GM18861 (cell line): ENCODE measurements around the gene TMEM184C.
A peak's percentile ranks its signal among the peaks of the same experiment; 100 is the strongest.

Experiments used
- ATAC-seq: cut with Tn5 transposase; IDR thresholded peaks from one replicate; pipeline ENCODE4 v1.9.1; 2021; ENCODE audit not compliant: unreplicated experiment

TMEM184C gene

DNA sequence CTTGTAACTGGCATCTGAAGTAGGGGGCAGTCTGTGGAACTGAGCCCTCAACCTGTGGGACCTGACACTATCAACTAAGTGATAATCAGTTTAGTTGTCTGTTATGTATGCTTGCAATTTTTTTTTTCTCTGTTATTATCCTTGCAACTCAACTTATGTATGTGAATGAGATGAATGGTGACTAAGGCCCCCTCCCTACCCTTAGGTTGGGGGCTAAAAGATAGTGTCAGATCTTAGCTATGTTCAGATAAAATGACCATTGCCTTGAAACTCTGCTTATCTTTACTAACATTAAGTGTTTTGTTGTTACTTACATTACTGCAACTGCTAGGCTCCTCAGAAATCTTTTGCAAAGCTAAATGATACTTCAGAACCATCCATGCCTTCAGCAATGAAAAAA lies 31.5 kb downstream of the TMEM184C start:
- no peak for ATAC-seq

DNA sequence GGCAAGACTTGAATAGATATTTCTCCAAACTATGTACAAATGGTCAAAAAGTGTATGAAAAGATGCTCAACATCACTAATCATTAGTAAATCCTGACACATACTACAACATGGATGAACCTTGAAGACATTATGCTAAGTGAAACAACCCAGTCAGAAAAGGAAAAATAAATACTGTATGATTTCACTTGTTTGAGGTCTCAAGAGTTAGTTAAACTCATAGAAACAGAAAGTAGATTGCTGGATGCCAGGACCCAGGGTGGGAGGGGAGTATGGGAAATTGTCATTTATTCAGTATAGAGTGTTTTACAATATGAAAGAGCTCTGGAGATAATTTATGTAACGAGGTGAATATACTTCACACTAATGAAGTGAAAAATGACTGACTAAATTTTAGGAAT lies 34.4 kb downstream of the TMEM184C start:
- no peak for ATAC-seq

DNA sequence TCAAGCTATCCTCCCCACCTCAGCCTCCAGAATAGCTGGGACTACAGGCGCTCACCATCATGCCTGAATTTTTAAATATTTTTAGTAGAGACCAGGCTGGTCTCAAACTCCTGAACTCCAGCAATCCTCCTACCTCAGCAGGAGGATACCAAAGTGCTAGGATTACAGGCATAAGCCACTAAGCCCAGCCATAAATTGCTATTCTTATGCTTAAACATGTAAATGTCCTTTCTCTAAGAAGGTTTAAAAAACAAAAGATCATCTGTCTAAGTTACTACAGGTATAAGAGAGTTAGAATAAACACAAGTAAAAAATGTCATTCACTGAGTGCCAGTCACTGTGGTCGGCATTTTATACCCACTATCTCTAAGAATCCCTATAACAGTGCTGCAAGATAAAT lies 38.4 kb downstream of the TMEM184C start:
- no peak for ATAC-seq

DNA sequence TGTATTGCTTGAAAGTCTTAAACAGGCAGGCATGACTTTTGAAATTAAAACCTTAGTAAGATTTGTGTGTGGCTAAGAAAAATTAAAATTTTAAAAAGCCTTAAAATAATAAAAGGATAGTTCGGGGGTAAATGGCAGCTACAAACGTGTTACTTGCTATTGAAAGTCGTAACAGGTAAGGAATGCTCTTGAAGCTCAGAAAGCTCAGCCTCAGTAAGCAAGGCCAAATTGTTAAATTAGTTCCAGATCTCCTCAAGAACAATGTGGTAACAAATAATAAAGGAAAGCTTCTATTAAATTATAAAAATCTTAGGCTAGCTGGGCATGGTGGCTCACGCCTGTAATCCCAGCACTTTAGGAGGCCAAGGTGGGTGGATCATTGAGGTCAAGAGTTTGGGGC lies 41.3 kb downstream of the TMEM184C start:
- ATAC-seq = no peak

DNA sequence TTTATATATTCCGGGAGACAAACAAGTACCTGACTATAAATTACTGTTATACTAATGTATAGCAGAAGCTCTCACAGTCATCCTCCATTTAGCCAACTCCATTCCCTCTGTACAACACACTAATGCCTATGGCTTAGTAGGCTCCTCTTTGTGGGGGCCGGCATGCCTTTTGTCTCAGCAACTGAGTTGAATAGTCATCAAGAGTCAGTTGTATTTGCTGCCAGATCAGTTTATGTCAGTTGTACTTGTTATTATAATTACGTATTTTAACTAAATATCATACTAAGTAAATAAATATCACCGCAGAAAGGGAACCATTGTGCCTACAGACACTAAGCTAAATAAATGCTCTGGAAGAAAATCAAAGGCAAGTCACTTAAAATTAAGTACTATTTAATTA lies 56.9 kb downstream of the TMEM184C start:
- ATAC-seq = no peak

DNA sequence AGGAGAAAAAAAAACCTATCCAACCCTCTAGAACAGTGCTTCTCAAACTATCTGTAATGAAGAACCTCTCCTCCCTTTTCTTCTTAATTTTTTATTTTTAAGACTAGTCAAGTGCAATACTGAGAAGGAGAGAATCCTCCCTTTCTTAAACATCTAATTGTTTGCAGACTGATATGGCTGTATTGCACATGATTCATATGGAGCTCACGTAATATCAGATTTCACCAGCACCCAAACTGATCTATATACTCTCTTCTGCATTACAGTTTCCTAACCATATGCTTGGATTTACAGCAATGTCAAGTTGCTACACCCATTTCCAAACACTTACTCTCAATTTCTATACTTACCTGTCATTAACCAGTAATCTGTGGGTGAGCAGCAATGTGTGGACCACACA lies 57.3 kb downstream of the TMEM184C start:
- no peak for ATAC-seq

DNA sequence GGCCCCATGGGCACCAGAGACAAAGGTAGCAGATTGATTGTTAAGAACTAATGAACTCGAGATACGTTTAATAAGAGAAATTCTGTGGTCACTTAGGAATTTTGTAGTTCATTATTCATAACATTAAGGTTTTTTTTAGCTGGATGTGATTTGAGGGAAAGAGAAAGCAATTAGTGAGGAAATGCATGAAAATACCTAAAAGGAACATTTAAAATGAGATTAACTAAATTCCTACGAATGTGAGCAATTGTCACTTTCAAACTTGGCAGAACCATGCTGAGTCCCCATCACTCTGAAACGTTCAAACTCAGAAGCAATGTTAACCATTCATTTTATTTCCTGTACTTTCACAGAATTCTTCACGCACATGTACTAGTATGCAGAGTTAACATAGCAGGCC lies 60.9 kb downstream of the TMEM184C start:
- no peak for ATAC-seq

DNA sequence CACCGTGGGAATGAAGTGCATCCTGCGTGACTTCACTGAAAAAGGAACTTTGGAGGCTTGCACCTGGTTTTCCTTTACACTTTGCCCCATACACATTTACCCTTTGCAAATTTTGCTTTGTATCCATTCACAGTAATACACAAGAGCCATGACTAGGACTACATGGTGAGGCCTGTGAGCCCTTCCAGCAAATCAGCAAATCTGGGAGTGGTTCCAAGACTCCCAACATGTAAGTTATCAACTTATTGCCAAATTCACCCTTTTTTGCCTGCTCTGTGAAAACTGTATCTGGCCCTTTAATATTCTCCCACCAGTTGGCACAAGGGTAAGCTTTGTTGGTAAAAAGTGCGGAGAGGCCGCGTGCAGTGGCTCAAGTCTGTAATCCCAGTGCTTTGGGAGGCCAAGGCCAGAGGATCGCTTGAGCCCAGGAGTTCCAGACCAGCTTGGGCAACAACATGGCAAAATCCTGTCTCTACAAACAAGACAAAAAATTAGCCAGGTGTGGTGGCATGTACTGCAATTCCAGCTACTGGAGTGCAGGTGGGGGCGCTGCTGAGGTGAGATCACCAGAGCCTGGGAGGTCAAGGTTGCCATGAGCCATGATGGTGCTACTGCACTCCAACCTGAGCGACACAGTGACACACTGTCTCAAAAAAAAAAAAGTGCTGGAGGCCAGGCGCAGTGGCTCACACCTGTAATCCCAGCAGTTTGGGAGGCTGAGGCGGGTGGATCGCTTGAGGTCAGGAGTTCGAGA lies 61.8 kb downstream of the TMEM184C start:
- no peak for ATAC-seq

DNA sequence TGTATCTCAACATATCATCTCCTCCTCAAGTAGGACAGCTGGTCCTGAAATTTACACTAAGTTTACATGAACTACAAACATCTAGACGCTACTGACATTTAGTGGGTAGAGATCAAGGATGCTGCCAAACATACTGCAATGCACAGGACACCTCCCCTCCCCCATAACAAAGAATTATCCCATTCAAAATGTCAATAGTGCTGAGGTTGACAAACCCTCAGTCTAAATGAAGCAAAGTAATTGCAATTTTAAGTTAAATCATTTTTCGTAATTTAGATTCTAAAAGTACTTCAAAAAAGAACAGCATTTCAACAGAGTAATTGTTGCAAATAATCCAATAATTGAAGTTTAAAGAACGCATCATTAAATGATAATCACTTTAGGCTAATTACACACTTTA lies 65.6 kb downstream of the TMEM184C start:
- no peak for ATAC-seq

DNA sequence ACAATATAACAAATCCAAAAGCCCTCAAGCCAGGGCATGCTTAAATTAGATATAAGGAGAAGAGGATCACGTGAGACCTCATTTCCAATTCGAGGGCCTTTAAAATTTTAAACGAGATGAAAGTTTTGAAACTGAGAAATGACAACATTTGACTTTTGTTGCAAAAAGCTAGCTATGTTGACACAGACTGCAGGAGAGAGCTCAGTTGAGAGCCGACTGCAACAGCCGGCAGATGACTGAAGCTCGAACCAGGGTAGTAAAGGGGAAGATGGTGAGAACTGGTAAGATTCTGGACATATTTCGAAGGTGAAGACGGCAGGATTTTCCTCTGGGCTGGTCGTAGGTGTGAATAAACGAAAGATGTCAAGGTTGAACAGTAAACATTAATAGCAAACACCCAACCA lies 66.0 kb downstream of the TMEM184C start:
- no peak for ATAC-seq

DNA sequence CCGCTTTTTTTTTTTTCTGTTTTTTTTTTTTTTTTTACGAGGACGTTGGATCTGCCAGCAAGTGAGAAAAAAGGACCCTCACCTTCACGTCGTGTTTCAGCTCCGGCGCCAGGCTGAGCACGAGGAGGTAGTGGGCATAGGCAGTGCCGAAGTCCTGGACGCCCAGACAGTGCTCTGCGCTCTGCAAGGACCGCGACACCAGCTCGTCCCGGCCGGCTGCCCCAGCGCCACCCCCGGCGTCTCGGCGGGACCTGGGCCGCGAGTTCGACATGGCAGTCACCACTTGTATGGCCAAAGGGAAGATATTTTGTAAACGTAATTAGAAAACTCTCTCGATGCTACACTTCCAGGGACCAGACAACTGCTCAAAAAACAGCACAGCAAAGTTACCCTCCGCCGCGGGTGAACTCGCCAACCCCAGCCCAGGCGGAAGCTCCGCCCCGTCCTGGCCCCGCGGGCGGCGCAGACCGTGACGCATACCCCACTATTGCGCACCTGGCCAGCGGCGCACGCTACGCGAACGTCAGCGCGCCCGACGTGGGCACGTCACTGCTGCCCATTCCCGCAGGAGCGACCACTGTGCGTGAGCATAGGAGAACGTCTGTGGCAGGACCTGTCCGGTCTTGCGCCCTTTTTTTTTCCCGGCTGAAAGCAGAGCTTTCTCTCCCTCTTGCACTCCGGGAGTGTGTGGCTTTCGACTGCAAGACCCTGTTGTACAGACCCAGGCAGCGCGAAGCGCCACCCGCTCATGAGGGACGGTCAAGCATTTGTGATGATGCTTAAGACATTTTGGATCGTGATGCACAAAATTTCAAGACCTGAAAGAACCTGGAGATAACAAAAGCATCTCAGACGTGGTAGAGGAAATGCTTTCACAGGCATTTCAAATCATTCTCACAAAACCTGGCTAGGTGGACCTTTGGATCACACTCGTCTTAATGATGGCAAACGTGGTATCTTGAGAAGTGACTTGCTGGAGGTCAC lies 66.8 kb downstream of the TMEM184C start, which contains the start of gene PRMT9:
PRMT9 (minus strand) TSS at position 447 of the 984 bp plus-strand sequence; CDS start at position 271, 176 bp downstream.
- ATAC-seq = peak; percentile 99

DNA sequence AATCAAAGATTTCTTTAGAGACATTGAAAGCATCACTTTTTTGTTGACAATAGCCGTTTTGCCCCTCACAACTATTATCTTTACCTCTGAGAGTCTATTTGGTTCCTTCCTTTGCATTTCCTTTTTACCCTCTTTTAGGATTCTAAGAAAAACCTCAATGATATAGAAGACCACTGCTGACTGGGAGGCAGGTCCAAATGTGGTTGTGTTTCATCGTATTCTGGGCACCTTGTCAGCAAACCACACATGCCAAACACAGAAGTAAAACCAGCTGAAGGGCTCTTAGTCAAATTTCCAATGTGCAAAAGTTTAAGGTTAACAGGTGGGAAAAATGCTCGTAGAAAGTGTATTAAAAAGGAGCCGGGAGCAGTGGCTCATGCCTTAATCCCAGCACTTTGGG lies 71.9 kb downstream of the TMEM184C start:
- no peak for ATAC-seq

DNA sequence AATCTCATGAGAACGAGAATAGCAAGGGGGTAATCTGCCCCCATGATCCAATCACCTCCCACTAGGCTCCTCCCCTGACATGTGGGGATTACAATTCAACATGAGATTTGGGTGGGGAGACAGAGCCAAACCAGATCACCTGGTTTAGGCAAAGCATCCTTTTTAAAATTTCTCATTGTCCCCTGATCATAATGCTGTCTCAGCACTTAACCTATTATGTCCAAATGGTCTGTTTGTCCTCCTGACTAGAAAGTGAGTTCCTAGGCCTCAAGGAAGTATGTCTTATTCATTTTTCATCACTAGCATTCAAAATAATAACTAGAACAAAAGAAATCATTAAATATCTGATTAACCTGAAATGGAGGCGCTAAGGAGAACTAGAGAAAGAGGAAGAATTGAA lies 74.6 kb downstream of the TMEM184C start:
- no peak for ATAC-seq

DNA sequence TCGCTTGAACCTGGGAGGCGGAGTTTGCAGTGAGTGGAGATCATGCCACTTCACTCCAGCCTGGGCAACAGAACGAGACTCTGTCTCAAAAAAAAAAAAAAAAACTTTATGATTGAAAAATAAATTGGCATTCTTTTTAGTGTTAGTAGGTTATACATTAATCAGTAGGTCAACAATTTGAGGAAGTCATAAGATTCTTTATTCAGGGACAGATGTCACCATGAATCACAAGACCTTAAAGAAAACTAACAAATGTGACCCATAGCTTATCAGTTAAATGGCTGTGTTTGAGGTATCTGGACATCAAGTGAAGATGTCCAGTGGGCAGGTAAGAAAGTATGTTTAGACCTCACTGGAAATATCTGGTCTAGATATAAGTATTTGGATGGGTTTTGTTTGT lies 76.0 kb downstream of the TMEM184C start:
- no peak for ATAC-seq

DNA sequence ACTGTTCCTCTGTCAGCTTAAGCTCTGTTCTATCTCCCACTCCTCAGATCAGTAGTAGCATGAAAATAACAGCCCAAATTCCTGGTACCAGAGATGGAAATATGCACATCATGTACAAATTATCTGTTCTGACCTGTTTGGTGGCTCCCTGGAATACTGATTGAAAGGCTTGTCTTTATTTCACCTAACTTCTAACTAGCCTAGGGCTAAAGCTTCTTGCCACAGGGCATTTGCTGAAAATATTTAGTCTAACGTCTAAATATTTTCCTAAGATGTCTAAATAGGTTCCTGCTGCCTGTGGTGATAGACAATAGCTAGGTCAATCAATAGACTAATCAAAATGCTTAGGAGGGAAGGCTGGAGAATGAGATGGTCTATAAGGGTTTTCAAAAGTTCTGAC lies 79.7 kb downstream of the TMEM184C start:
- ATAC-seq = no peak

DNA sequence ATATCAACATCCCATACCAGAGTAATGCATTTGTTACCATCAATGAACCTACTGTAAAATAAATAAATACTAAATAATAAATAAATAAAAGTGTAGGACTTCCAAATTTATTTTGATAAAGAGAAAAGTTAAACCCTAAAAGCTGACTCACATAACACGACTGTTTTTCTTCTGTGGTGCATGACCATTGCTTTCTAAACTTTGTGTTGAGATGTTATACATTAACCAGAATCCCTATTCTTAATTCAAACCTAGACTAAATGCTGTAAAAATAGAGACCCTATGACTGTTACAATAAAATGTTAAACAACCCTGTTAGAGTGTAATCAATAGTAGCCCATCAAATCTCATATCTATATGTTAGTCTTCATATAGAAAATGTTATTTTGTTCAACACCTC lies 87.6 kb downstream of the TMEM184C start:
- peak; percentile 80 for ATAC-seq

DNA sequence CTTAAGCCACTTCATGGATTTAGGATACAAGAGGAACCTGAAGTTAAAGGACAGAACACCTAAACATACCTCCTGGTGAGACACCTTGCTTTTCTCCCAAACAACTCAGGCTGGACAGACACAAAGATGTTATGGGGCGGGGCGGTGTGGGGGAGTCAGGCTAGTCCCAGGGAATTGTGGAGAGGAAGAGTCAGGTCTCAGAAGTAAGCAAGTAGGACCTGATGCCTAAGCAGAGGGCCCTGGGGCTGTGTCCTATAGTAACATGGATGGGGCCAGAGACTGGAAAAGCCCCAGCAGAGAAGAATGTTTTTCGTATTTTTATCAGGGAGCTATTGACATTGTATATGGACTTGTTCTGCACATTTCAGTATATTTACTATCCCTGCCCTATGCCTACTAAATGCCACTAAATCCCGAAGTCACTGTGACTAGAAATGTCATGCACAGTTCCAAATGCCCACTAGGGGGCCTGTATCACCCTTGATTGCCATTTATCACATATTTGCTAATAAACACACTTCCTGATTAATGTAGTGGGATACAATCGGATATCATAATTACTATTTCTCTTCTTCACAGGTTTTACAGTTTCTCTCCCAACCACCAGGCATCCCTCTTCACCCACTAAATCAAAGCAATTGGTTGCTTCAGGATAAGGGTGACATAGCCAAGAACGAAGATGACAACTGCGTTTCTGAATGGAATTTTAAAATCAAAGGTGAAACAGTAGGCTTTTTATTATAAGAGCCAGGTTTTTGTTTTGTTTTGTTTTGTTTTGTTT lies 90.9 kb downstream of the TMEM184C start:
- peak; percentile 63 for ATAC-seq

DNA sequence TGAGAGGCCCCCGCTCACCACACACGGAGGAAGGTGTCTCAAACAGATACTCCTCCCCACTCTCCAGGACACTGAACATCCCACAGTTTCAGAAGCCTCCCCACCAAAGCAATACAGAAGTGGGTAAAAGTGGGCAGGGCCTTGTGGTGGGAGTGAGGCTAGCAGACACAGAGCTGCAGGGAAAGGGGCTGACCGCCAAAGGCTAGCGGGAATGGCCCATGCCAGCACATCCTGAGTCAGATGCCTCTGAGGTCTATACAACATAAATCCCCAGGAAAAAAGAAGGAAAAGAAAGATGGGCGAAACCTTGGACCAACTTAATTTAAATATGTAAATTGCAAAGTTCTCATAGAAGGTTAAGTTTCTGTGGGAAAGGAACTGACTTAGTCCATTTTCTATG lies 92.8 kb downstream of the TMEM184C start:
- ATAC-seq = no peak

DNA sequence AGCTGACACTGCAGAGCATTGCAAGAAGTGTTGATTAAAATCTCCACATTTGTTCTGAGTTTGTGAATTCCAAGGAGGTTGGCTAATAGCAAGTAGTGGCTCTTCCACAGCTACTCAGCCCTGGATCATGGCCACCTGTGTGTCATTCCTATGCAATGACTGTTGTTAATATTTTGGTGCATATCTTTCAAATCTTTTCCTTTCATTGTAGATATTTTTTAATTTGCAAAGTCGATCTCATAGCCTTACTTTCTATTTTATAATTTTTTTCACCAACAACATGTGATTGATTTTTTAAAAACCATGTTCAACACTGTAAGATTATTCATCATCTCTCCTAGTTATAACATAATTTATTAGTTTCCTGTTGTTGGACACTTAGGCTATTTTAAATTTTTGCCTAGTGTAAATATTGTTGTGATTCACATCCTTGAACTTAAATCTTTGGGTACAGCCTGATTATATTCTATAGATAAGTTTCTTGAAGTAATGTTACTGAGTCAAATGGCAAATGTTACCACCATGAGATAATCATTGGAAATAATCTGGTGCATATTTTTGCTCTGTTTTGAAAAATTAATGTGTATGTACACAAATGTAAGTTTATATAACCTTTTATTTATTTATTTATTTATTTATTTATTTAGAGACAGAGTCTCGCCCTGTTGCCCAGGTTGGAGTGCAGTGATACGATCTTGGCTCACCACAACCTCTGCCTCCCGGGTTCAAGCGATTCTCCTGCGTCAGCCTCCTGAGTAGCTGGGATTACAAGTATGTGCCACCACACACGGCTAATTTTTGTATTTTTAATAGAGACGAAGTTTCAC lies 97.6 kb downstream of the TMEM184C start:
- ATAC-seq = no peak

DNA sequence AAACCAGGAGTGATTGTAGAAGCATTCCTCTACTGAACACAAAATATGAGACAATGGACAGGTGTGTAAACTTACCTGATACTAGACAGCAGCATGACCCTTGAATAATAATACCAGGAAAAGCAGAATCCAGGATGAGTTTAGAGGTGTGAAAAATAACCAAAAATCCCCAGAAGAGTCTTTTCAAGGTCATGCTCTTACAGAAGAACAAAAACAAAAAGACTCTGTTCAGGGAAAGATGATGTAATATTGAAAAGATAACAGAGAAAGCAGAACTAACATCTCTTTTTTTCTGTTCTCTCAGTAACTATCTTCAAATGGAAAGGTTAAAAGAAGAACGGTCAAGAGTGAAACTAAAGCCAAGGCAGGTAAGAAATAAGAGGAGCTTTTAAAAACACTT lies 100.7 kb downstream of the TMEM184C start:
- peak; percentile 94 for ATAC-seq
